WTC11 (cell line): ENCODE measurements around the gene CRACR2A. TPM values are rescaled to one million over a fixed set of nuclear protein-coding genes. Genes with fewer than 3 reads are reported as not detected.

ENCODE experiments used
- ATAC-seq: fragments of 200-7000 bp; cut with Tn5 transposase; 2 replicates; pipeline ENCODE4 v1.10.0; 2021; ENCODE audit warnings: mild to moderate bottlenecking, moderate library complexity
- CTCF ChIA-PET: fragments of 300-600 bp; sonication (Branson Sonifier 250); formaldehyde crosslinking; loops from one replicate; lab custom pipeline; 2021; ENCODE audit warnings: antibody characterized with exemption; lab: Charles Lee
- POLR2A ChIA-PET: fragments of 350-600 bp; sonication (Branson Sonifier 250); formaldehyde crosslinking; loops from one replicate; lab custom pipeline; 2021; ENCODE audit warnings: antibody characterized with exemption; lab: Charles Lee
- DNase-seq: peaks from one replicate; pipeline ENCODE4 v3.0.0; 2021; ENCODE audit warnings: low spot score
- H3K27ac Mint-ChIP-seq: 2 replicates; pipeline ENCODE4 v1.8.0; 2021; ENCODE audit warnings: mixed read lengths
- H3K27me3 Mint-ChIP-seq: 2 replicates; pipeline ENCODE4 v1.8.0; 2021; ENCODE audit warnings: low read depth, mild to moderate bottlenecking, moderate library complexity, mixed read lengths
- H3K36me3 Mint-ChIP-seq: 2 replicates; pipeline ENCODE4 v1.8.0; 2021; ENCODE audit warnings: mixed read lengths
- H3K4me1 Mint-ChIP-seq: 2 replicates; pipeline ENCODE4 v1.8.0; 2022; ENCODE audit warnings: mixed read lengths
- H3K4me3 Mint-ChIP-seq: 2 replicates; pipeline ENCODE4 v1.8.0; 2021; ENCODE audit warnings: mild to moderate bottlenecking, moderate library complexity, mixed read lengths
- H3K9me3 Mint-ChIP-seq: 2 replicates; pipeline ENCODE4 v1.8.0; 2021; ENCODE audit warnings: mixed read lengths
- ELF4 ChIP-seq: sonication (generic); formaldehyde crosslinking; IDR thresholded peaks from 2 replicates; pipeline ENCODE4 v1.8.1; 2022; ENCODE audit warnings: low read depth, mild to moderate bottlenecking, moderate library complexity, missing genetic modification reagents
- EMX1 ChIP-seq: fragments of 250-450 bp; sonication (Bioruptor Pico); IDR thresholded peaks from 2 replicates; pipeline ENCODE4 v1.8.0; 2021; ENCODE audit warnings: mild to moderate bottlenecking
- FOXJ3 ChIP-seq: sonication (generic); formaldehyde crosslinking; IDR thresholded peaks from 2 replicates; pipeline ENCODE4 v1.9.0; 2021; ENCODE audit warnings: missing genetic modification reagents, mild to moderate bottlenecking, borderline replicate concordance
- JAZF1 ChIP-seq: fragments of 250-450 bp; sonication (Bioruptor Pico); IDR thresholded peaks from 2 replicates; pipeline ENCODE4 v1.9.0; 2021; ENCODE audit warnings: moderate library complexity, mild to moderate bottlenecking, inconsistent platforms
- KAT7 ChIP-seq: sonication (generic); formaldehyde crosslinking; IDR thresholded peaks from 2 replicates; pipeline ENCODE4 v1.8.1; 2023; ENCODE audit warnings: missing genetic modification reagents, mild to moderate bottlenecking, borderline replicate concordance
- MYBL2 ChIP-seq: sonication (generic); formaldehyde crosslinking; IDR thresholded peaks from 2 replicates; pipeline ENCODE4 v1.8.1; 2023; ENCODE audit warnings: mild to moderate bottlenecking, moderate library complexity, missing genetic modification reagents
- NFYB ChIP-seq: sonication (generic); formaldehyde crosslinking; conservative IDR thresholded peaks from 2 replicates; pipeline ENCODE4 v1.8.0; 2022; ENCODE audit warnings: low read depth, missing genetic modification reagents
- NR3C1 ChIP-seq: sonication (generic); formaldehyde crosslinking; conservative IDR thresholded peaks from 2 replicates; pipeline ENCODE4 v1.8.1; 2023; ENCODE audit warnings: low read depth, mild to moderate bottlenecking, missing genetic modification reagents
- PRRX2 ChIP-seq: fragments of 250-450 bp; sonication (Bioruptor Pico); IDR thresholded peaks from 2 replicates; pipeline ENCODE4 v1.8.0; 2021; ENCODE audit warnings: mild to moderate bottlenecking
- SOX15 ChIP-seq: fragments of 250-450 bp; sonication (Bioruptor Pico); IDR thresholded peaks from 2 replicates; pipeline ENCODE4 v1.9.0; 2021; ENCODE audit warnings: mild to moderate bottlenecking
- TEAD4 ChIP-seq: sonication (generic); formaldehyde crosslinking; IDR thresholded peaks from 2 replicates; pipeline ENCODE4 v1.8.0; 2022; ENCODE audit warnings: mild to moderate bottlenecking, missing genetic modification reagents
- TP53 ChIP-seq: sonication (generic); formaldehyde crosslinking; IDR thresholded peaks from 2 replicates; pipeline ENCODE4 v1.8.1; 2023; ENCODE audit warnings: mild to moderate bottlenecking, missing genetic modification reagents
- ZBTB21 ChIP-seq: sonication (generic); formaldehyde crosslinking; IDR thresholded peaks from 2 replicates; pipeline ENCODE4 v1.8.1; 2023; ENCODE audit warnings: mild to moderate bottlenecking, missing genetic modification reagents, borderline replicate concordance
- ZNF138 ChIP-seq: sonication (generic); formaldehyde crosslinking; conservative IDR thresholded peaks from 2 replicates; pipeline ENCODE4 v1.8.1; 2022; ENCODE audit warnings: mild to moderate bottlenecking, moderate library complexity, missing genetic modification reagents
- ZNF263 ChIP-seq: sonication (generic); formaldehyde crosslinking; IDR thresholded peaks from 2 replicates; pipeline ENCODE4 v1.8.1; 2022; ENCODE audit warnings: low read depth, mild to moderate bottlenecking, moderate library complexity, missing genetic modification reagents
- ZNF423 ChIP-seq: fragments of 250-450 bp; sonication (Bioruptor Pico); IDR thresholded peaks from 2 replicates; pipeline ENCODE4 v2.1.2; 2022; ENCODE audit warnings: mild to moderate bottlenecking, moderate library complexity
- total RNA-seq: library from RNA; stranded (reverse); gene quantifications from 3 replicates; pipeline ENCODE4 v1.2.3, GENCODE V29; 2021
- TF ChIP-seq, protein P1 (sequence below): fragments of 250-450 bp; sonication (Bioruptor Pico); IDR thresholded peaks from 2 replicates; pipeline ENCODE4 v1.9.0; 2021; ENCODE audit warnings: moderate library complexity, mild to moderate bottlenecking, inconsistent platforms, borderline replicate concordance
- TF ChIP-seq, protein P2 (sequence below): sonication (generic); formaldehyde crosslinking; IDR thresholded peaks from 2 replicates; pipeline ENCODE4 v1.8.0; 2022; ENCODE audit warnings: missing genetic modification reagents
- TF ChIP-seq, protein P3 (sequence below): sonication (generic); formaldehyde crosslinking; IDR thresholded peaks from 2 replicates; pipeline ENCODE4 v1.8.1; 2022; ENCODE audit warnings: missing genetic modification reagents, borderline replicate concordance
- TF ChIP-seq, protein P4 (sequence below): sonication (generic); formaldehyde crosslinking; IDR thresholded peaks from 2 replicates; pipeline ENCODE4 v1.8.1; 2023; ENCODE audit warnings: mild to moderate bottlenecking, missing genetic modification reagents
- TF ChIP-seq, protein P5 (sequence below): sonication (generic); formaldehyde crosslinking; IDR thresholded peaks from 2 replicates; pipeline ENCODE4 v1.8.0; 2022; ENCODE audit warnings: mild to moderate bottlenecking, missing genetic modification reagents
- TF ChIP-seq, protein P6 (sequence below): fragments of 250-450 bp; sonication (Bioruptor Pico); conservative IDR thresholded peaks from 2 replicates; pipeline ENCODE4 v1.9.0; 2021; ENCODE audit warnings: mild to moderate bottlenecking

The CRACR2A gene
- total RNA-seq, 1 experiment from 2014 or later = 2.6 TPM

DNA sequence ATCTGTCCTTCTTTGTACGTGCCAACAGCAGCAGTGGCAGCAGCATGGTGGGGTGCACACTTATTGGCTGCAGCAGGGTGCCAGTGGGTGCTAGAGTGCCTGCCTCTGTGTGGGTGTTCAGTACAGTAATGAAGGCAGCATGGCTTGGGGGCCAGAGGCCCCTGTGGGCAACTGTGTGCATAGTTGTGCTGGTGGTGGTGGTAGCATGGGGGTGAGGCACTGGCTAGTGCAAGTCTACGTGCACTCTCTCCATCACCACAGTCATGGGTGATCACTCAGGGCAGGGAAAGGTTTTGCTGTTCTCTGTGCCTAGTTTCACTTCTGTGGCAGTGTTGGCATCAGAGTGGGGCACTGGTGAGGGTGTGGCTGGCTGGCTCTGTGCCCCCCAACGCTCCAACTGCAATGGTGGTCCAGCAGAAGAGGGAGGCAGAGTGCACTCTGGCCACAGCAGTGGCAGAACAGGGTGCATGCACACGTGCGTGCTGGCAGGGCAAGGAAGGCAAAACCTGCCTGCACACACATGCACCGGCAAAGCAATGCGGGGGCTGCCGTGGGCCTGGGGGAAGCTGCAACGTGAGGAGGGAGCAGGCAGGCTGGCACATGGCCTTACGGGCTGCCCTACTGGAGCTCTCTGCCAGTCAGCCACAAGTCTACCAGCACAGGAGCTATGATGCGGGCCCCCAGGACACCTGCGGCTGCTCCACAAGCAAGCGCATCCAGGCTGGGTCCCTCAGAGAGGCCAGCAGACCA lies 60.1 kb downstream of the CRACR2A start (continued):
- no peak for TF ChIP-seq SOX15 (CRISPR knock-in tag)
- TF ChIP-seq ZNF263 (CRISPR knock-in tag) = no peak
- TF ChIP-seq TP53 (CRISPR knock-in tag) = no peak
- TF ChIP-seq KAT7 (CRISPR knock-in tag) = no peak
- TF ChIP-seq PRRX2 (CRISPR knock-in tag) = no peak

DNA sequence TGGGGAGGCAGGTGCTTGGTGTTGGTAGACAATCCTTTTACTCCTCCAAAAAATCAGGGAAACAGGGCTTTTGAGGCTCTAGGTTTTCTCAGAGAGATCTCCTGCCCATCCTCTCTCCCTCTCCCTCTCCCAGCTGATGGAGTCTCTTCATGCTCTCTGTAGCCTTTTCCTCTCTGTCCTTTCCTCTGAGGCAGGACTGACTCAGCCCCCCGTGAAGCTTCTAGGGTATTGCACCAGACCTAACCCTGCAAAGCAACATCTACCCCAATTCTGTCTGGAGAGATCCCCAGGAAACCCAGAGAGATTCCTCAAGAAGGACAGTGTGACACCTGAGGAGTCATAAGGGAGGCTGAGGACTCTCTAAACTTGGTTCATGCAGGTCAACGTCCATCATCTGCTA lies 66.4 kb downstream of the CRACR2A start:
- Mint-ChIP-seq H3K9me3 (peaks cover 26% of the 10 kb centered on the region), H3K27ac (no peak overlapping the region), H3K4me1 (no peaks in the 10 kb centered on the region), H3K36me3 (no peaks in the 10 kb centered on the region), H3K4me3 (no peak overlapping the region), H3K27me3 (no peaks in the 10 kb centered on the region)
- ChIA-PET CTCF (interaction anchor here (1.1 kb wide), 1 partner anchor 118 kb away, joined by 3 read pairs; no protein-coding TSS in a partner anchor), POLR2A (no interaction called here)
- TF ChIP-seq TEAD4 (CRISPR knock-in tag) (no peak), ZNF423 (CRISPR knock-in tag) (no peak), MYBL2 (CRISPR knock-in tag) (no peak), ELF4 (CRISPR knock-in tag) (no peak), EMX1 (no peak), FOXJ3 (no peak), JAZF1 (CRISPR knock-in tag) (no peak), NFYB (no peak), ZNF138 (no peak), SOX15 (CRISPR knock-in tag) (no peak), ZBTB21 (CRISPR knock-in tag) (no peak), NR3C1 (CRISPR knock-in tag) (no peak)
- TF ChIP-seq, protein P1, sequence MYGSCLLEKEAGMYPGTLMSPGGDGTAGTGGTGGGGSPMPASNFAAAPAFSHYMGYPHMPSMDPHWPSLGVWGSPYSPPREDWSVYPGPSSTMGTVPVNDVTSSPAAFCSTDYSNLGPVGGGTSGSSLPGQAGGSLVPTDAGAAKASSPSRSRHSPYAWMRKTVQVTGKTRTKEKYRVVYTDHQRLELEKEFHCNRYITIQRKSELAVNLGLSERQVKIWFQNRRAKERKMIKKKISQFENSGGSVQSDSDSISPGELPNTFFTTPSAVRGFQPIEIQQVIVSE (CRISPR knock-in tag) = no peak
- TF ChIP-seq, protein P2, sequence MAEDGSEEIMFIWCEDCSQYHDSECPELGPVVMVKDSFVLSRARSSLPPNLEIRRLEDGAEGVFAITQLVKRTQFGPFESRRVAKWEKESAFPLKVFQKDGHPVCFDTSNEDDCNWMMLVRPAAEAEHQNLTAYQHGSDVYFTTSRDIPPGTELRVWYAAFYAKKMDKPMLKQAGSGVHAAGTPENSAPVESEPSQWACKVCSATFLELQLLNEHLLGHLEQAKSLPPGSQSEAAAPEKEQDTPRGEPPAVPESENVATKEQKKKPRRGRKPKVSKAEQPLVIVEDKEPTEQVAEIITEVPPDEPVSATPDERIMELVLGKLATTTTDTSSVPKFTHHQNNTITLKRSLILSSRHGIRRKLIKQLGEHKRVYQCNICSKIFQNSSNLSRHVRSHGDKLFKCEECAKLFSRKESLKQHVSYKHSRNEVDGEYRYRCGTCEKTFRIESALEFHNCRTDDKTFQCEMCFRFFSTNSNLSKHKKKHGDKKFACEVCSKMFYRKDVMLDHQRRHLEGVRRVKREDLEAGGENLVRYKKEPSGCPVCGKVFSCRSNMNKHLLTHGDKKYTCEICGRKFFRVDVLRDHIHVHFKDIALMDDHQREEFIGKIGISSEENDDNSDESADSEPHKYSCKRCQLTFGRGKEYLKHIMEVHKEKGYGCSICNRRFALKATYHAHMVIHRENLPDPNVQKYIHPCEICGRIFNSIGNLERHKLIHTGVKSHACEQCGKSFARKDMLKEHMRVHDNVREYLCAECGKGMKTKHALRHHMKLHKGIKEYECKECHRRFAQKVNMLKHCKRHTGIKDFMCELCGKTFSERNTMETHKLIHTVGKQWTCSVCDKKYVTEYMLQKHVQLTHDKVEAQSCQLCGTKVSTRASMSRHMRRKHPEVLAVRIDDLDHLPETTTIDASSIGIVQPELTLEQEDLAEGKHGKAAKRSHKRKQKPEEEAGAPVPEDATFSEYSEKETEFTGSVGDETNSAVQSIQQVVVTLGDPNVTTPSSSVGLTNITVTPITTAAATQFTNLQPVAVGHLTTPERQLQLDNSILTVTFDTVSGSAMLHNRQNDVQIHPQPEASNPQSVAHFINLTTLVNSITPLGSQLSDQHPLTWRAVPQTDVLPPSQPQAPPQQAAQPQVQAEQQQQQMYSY (CRISPR knock-in tag) = no peak
- TF ChIP-seq, protein P3, sequence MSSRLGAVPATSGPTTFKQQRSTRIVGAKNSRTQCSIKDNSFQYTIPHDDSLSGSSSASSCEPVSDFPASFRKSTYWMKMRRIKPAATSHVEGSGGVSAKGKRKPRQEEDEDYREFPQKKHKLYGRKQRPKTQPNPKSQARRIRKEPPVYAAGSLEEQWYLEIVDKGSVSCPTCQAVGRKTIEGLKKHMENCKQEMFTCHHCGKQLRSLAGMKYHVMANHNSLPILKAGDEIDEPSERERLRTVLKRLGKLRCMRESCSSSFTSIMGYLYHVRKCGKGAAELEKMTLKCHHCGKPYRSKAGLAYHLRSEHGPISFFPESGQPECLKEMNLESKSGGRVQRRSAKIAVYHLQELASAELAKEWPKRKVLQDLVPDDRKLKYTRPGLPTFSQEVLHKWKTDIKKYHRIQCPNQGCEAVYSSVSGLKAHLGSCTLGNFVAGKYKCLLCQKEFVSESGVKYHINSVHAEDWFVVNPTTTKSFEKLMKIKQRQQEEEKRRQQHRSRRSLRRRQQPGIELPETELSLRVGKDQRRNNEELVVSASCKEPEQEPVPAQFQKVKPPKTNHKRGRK (CRISPR knock-in tag) = no peak
- TF ChIP-seq, protein P4, sequence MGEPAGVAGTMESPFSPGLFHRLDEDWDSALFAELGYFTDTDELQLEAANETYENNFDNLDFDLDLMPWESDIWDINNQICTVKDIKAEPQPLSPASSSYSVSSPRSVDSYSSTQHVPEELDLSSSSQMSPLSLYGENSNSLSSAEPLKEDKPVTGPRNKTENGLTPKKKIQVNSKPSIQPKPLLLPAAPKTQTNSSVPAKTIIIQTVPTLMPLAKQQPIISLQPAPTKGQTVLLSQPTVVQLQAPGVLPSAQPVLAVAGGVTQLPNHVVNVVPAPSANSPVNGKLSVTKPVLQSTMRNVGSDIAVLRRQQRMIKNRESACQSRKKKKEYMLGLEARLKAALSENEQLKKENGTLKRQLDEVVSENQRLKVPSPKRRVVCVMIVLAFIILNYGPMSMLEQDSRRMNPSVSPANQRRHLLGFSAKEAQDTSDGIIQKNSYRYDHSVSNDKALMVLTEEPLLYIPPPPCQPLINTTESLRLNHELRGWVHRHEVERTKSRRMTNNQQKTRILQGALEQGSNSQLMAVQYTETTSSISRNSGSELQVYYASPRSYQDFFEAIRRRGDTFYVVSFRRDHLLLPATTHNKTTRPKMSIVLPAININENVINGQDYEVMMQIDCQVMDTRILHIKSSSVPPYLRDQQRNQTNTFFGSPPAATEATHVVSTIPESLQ (CRISPR knock-in tag) = no peak
- TF ChIP-seq, protein P5, sequence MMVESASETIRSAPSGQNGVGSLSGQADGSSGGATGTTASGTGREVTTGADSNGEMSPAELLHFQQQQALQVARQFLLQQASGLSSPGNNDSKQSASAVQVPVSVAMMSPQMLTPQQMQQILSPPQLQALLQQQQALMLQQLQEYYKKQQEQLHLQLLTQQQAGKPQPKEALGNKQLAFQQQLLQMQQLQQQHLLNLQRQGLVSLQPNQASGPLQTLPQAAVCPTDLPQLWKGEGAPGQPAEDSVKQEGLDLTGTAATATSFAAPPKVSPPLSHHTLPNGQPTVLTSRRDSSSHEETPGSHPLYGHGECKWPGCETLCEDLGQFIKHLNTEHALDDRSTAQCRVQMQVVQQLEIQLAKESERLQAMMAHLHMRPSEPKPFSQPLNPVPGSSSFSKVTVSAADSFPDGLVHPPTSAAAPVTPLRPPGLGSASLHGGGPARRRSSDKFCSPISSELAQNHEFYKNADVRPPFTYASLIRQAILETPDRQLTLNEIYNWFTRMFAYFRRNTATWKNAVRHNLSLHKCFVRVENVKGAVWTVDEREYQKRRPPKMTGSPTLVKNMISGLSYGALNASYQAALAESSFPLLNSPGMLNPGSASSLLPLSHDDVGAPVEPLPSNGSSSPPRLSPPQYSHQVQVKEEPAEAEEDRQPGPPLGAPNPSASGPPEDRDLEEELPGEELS (CRISPR knock-in tag) = no peak
- TF ChIP-seq, protein P6, sequence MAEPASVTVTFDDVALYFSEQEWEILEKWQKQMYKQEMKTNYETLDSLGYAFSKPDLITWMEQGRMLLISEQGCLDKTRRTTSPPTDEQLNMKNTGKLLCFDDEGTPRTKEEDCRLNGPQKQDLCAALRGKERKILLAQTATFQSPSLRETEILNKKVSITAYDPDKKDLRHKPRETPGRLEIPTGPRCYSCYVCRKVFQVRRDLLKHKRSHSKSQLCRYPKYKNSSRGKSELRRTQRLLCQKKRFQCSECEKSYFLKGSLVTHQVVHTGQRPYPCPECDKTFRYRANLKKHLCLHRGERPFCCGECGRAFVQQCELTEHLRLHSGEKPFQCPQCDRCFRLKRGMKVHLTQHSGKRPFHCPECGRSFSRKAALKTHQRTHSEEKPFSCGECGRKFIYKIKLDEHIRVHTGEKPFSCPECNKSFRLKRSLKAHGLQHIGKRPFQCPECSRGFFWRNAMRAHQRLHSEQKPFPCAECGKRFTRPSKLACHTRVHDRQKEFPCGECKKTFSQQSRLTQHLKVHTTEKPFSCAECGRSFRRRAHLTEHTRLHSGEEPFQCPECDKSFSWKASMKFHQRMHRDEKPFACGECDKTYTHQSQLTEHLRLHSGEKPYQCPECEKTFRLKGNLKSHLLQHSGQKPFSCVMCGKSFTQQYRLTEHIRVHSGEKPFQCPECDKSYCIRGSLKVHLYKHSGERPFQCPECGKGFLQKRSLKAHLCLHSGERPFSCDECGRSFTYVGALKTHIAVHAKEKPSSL (CRISPR knock-in tag) = no peak
- ATAC-seq (no peak), DNase-seq (no peak)
